H1 (cell line): ENCODE data around the gene SEPTIN5. TPM values are rescaled to one million over a fixed set of nuclear protein-coding genes. Genes with fewer than 3 reads are reported as not detected.

Experiments
- CTCF ChIA-PET: fragments of 300-600 bp; sonication (Branson Sonifier 250); formaldehyde crosslinking; loops from one replicate; lab custom pipeline; 2021; ENCODE audit not compliant: partially characterized antibody; lab: Charles Lee
- POLR2A ChIA-PET: fragments of 300-600 bp; sonication (Branson Sonifier 250); formaldehyde crosslinking; loops from one replicate; lab custom pipeline; 2021; ENCODE audit warnings: inconsistent platforms; ENCODE audit not compliant: partially characterized antibody; lab: Charles Lee
- DNase-seq, 2 experiments: peaks; one replicate each; pipeline versions ENCODE4 v3.0.0 to v3.0.0-alpha.2; 2010 to 2022; ENCODE audit warnings: low spot score in 2 of 2, low read depth in 1 of 2, mixed read lengths in 1 of 2
- FAIRE-seq: peaks from 2 replicates; lab custom pipeline; 2011; peaks lifted over from hg19 to GRCh38; lab: Jason Lieb, UNC
- H2AFZ ChIP-seq: 2 replicates; pipeline ENCODE4 v1.8.1; 2012; ENCODE audit warnings: low read length, inconsistent platforms
- H2AK5ac ChIP-seq: 2 replicates; pipeline ENCODE4 v1.6.1; 2013; ENCODE audit warnings: low read depth, low read length
- H2BK120ac ChIP-seq: replicated peaks from 2 replicates; pipeline ENCODE3; 2013; ENCODE audit warnings: low read depth, low read length, inconsistent platforms
- H2BK12ac ChIP-seq: 2 replicates; pipeline ENCODE4 v1.6.1; 2013; ENCODE audit warnings: low read depth, low read length
- H2BK15ac ChIP-seq: 2 replicates; pipeline ENCODE4 v1.6.1; 2013; ENCODE audit warnings: low read length
- H2BK20ac ChIP-seq: 2 replicates; pipeline ENCODE4 v1.6.1; 2013; ENCODE audit warnings: low read length
- H2BK5ac ChIP-seq: 2 replicates; pipeline ENCODE4 v1.6.1; 2013; ENCODE audit warnings: low read depth, low read length
- H3K14ac ChIP-seq: 2 replicates; pipeline ENCODE4 v1.6.1; 2013; ENCODE audit warnings: inconsistent platforms; ENCODE audit not compliant: insufficient read length
- H3K18ac ChIP-seq: 2 replicates; pipeline ENCODE4 v1.6.1; 2013; ENCODE audit warnings: low read length; ENCODE audit errors: extremely low read depth
- H3K23ac ChIP-seq: 2 replicates; pipeline ENCODE4 v1.6.1; 2013; ENCODE audit warnings: inconsistent platforms; ENCODE audit not compliant: insufficient read length
- H3K23me2 ChIP-seq: 2 replicates; pipeline ENCODE4 v1.6.1; 2013; ENCODE audit warnings: low read depth, low read length
- H3K27ac ChIP-seq: 2 replicates; pipeline ENCODE4 v1.6.1; 2011; ENCODE audit warnings: low read depth, low read length, inconsistent platforms
- H3K27me3 ChIP-seq, 4 experiments: replicated peaks in 1 of 4; 1 replicate in 1 of 4; 2 replicates in 3 of 4; pipeline versions ENCODE4 v1.6.1 to v1.8.1; 2011 to 2013; ENCODE audit warnings: low read length in 3 of 4, mild to moderate bottlenecking in 3 of 4, inconsistent platforms in 2 of 4, mixed read lengths in 2 of 4, moderate library complexity in 1 of 4; ENCODE audit not compliant: control insufficient read depth in 3 of 4, insufficient read depth in 3 of 4; ENCODE audit errors: extremely low read depth in 1 of 4
- H3K36me3 ChIP-seq, 4 experiments: 2 replicates each; pipeline versions ENCODE4 v1.6.1 to v1.8.1; 2011 to 2013; ENCODE audit warnings: mild to moderate bottlenecking in 4 of 4, low read length in 3 of 4, moderate library complexity in 2 of 4, control low read depth in 1 of 4, inconsistent platforms in 1 of 4; ENCODE audit not compliant: insufficient read depth in 4 of 4, control insufficient read depth in 2 of 4
- H3K4ac ChIP-seq: replicated peaks from 2 replicates; pipeline ENCODE3; 2013; ENCODE audit warnings: low read length, low read depth, mixed read lengths, inconsistent platforms; ENCODE audit not compliant: insufficient read length
- H3K4me1 ChIP-seq, 4 experiments: replicated peaks in 1 of 4; 1 replicate in 1 of 4; 2 replicates in 3 of 4; pipeline versions ENCODE4 v1.6.1 to v1.8.1; 2011 to 2013; ENCODE audit warnings: low read length in 3 of 4, inconsistent platforms in 2 of 4, mixed read lengths in 1 of 4; ENCODE audit not compliant: insufficient read depth in 4 of 4, control insufficient read depth in 3 of 4
- H3K4me2 ChIP-seq, 2 experiments: 2 replicates each; pipeline versions ENCODE4 v1.6.1 to v1.8.1; 2011 to 2013; ENCODE audit warnings: low read depth in 2 of 2, low read length in 2 of 2, control low read depth in 1 of 2, inconsistent platforms in 1 of 2, mild to moderate bottlenecking in 1 of 2; ENCODE audit not compliant: insufficient read depth in 1 of 2
- H3K4me3 ChIP-seq, 4 experiments: fragments of 200-600, 300-600 bp in 1 of 4; sonication (generic), shearing (Covaris generic), sonication (Bioruptor Twin) in 1 of 4; 2 replicates each; pipeline versions ENCODE4 v1.5.1 to v1.8.1; 2011 to 2016; ENCODE audit warnings: low read length in 4 of 4, low read depth in 3 of 4, control low read depth in 2 of 4, inconsistent platforms in 2 of 4, mild to moderate bottlenecking in 2 of 4, mixed read lengths in 1 of 4, moderate library complexity in 1 of 4; ENCODE audit not compliant: insufficient read depth in 2 of 4; ENCODE audit errors: extremely low read depth in 1 of 4
- H3K56ac ChIP-seq: replicated peaks from 2 replicates; pipeline ENCODE3; 2013; ENCODE audit warnings: low read depth, mild to moderate bottlenecking, mixed read lengths, low read length, inconsistent platforms; ENCODE audit not compliant: insufficient read length
- H3K79me1 ChIP-seq: 2 replicates; pipeline ENCODE4 v1.6.1; 2013; ENCODE audit warnings: low read depth, low read length, control low read depth
- H3K79me2 ChIP-seq, 2 experiments: 2 replicates each; pipeline versions ENCODE4 v1.6.1 to v1.8.1; 2012 to 2013; ENCODE audit warnings: low read length in 2 of 2, mild to moderate bottlenecking in 2 of 2, inconsistent platforms in 1 of 2; ENCODE audit not compliant: insufficient read depth in 2 of 2, control insufficient read depth in 1 of 2
- H3K9ac ChIP-seq, 4 experiments: replicated peaks in 1 of 4; 1 replicate in 1 of 4; 2 replicates in 3 of 4; pipeline versions ENCODE4 v1.6.1 to v1.8.1; 2011 to 2013; ENCODE audit warnings: low read depth in 3 of 4, low read length in 3 of 4, control low read depth in 2 of 4, mild to moderate bottlenecking in 2 of 4, moderate library complexity in 2 of 4, inconsistent platforms in 1 of 4; ENCODE audit errors: extremely low read depth in 1 of 4
- H3K9me3 ChIP-seq, 2 experiments: 2 replicates each; pipeline versions ENCODE4 v1.6.1 to v1.8.1; 2012 to 2013; ENCODE audit warnings: mild to moderate bottlenecking in 2 of 2, moderate library complexity in 2 of 2, control low read depth in 1 of 2, inconsistent platforms in 1 of 2, low read depth in 1 of 2, low read length in 1 of 2, mixed read lengths in 1 of 2; ENCODE audit not compliant: insufficient read depth in 2 of 2
- H4K20me1 ChIP-seq, 2 experiments: replicated peaks in 1 of 2; 2 replicates each; pipeline versions ENCODE3 to v1.8.1; 2011 to 2013; ENCODE audit warnings: inconsistent platforms in 2 of 2, low read length in 2 of 2, mild to moderate bottlenecking in 1 of 2; ENCODE audit not compliant: insufficient read depth in 2 of 2, control insufficient read depth in 1 of 2
- H4K5ac ChIP-seq: 2 replicates; pipeline ENCODE4 v1.6.1; 2013; ENCODE audit warnings: low read length, low read depth, mixed read lengths, inconsistent platforms; ENCODE audit not compliant: insufficient read length
- H4K8ac ChIP-seq: 2 replicates; pipeline ENCODE4 v1.8.0; 2013; ENCODE audit warnings: mild to moderate bottlenecking, moderate library complexity, low read length, inconsistent platforms; ENCODE audit not compliant: insufficient read depth; ENCODE audit errors: extremely low read depth
- H4K91ac ChIP-seq: replicated peaks from 2 replicates; pipeline ENCODE3; 2013; ENCODE audit warnings: low read length, mixed read lengths, inconsistent platforms; ENCODE audit not compliant: insufficient read length
- BACH1 ChIP-seq: IDR thresholded peaks from 2 replicates; pipeline ENCODE4 v1.6.1; 2012; ENCODE audit warnings: low read length, improper control_type of control experiment
- CTBP2 ChIP-seq: IDR thresholded peaks from 2 replicates; pipeline ENCODE4 v1.7.0; 2011; ENCODE audit warnings: borderline replicate concordance, mild to moderate bottlenecking, moderate library complexity, mixed read lengths, low read length; ENCODE audit not compliant: insufficient read depth, insufficient read length
- EZH2 ChIP-seq: fragments of 200-600 bp; sonication (generic); IDR thresholded peaks from 2 replicates; pipeline ENCODE4 v1.7.1; 2012; ENCODE audit warnings: low read depth, mild to moderate bottlenecking, moderate library complexity, low read length, inconsistent platforms; ENCODE audit not compliant: severe bottlenecking
- KDM5A ChIP-seq: fragments of 200-600 bp; IDR thresholded peaks from 2 replicates; pipeline ENCODE4 v1.7.1; 2012; ENCODE audit warnings: mild to moderate bottlenecking, low read length, inconsistent platforms, mixed read lengths
- RFX5 ChIP-seq: IDR thresholded peaks from 2 replicates; pipeline ENCODE4 v1.6.1; 2011; ENCODE audit warnings: low read depth, low read length, improper control_type of control experiment, borderline replicate concordance
- RXRA ChIP-seq: IDR thresholded peaks from 2 replicates; pipeline ENCODE4 v1.6.1; 2011; ENCODE audit warnings: low read depth, mild to moderate bottlenecking, low read length, moderate library complexity; ENCODE audit not compliant: insufficient read depth
- SIRT6 ChIP-seq: IDR thresholded peaks from one replicate; pipeline ENCODE4 v1.7.1; 2012; ENCODE audit warnings: low read length, inconsistent platforms
- SUZ12 ChIP-seq: fragments of 200-600 bp; sonication (generic); IDR thresholded peaks from 2 replicates; pipeline ENCODE4 v1.6.1; 2012; ENCODE audit warnings: mild to moderate bottlenecking, inconsistent platforms, low read length, moderate library complexity, mixed read lengths
- WGBS, 2 experiments: shearing (Covaris generic) in 1 of 2; methylation state at CpG; one replicate each; pipeline versions ENCODE4 v1.1.6 to v1.1.7; 2013 to 2015; ENCODE audit warnings: low lambda C conversion rate in 2 of 2, mixed read lengths in 2 of 2, inconsistent platforms in 1 of 2, low coverage in 1 of 2, missing lambda C conversion rate in 1 of 2; ENCODE audit not compliant: insufficient replicate concordance in 2 of 2, insufficient coverage in 1 of 2, insufficient read length in 1 of 2; ENCODE audit errors: extremely low coverage in 1 of 2, missing lambda C conversion rate in 1 of 2; 5-methylcytosine and 5-hydroxymethylcytosine counted together
- polyA plus RNA-seq, 7 experiments: library from polyadenylated mRNA; depleted of rRNA in 3 of 7; stranded (reverse) in 5 of 7; unstranded in 2 of 7; fragments of >200 nt in 5 of 7; fragments of 200-250 nt in 2 of 7; gene quantifications; 1 replicate in 5 of 7; 2 replicates in 1 of 7; 4 replicates in 1 of 7; pipeline versions ENCODE4 v1.2.1 to v1.2.3, GENCODE V29; 2011 to 2013; ENCODE audit warnings: missing spikeins in 2 of 7, mixed read lengths in 2 of 7
- total RNA-seq: library from RNA; stranded (reverse); fragmentation: NEBNext Ultra II Directional; extraction: Animal tissue kit (Norgen Biotek cat#: 25700); gene quantifications from 2 replicates; pipeline ENCODE4 v1.2.1, GENCODE V29; 2021
- TF ChIP-seq, protein P1 (sequence below): IDR thresholded peaks from 2 replicates; pipeline ENCODE4 v1.6.1; 2011; ENCODE audit warnings: low read depth, mild to moderate bottlenecking, low read length; ENCODE audit not compliant: insufficient read depth

SEPTIN5 gene
- total and polyA plus RNA-seq, 2 of the 8 experiments (the other 6 are each of a cell fraction or from before 2014, with no cell fraction given): 6.0 to 8.6 TPM

DNA sequence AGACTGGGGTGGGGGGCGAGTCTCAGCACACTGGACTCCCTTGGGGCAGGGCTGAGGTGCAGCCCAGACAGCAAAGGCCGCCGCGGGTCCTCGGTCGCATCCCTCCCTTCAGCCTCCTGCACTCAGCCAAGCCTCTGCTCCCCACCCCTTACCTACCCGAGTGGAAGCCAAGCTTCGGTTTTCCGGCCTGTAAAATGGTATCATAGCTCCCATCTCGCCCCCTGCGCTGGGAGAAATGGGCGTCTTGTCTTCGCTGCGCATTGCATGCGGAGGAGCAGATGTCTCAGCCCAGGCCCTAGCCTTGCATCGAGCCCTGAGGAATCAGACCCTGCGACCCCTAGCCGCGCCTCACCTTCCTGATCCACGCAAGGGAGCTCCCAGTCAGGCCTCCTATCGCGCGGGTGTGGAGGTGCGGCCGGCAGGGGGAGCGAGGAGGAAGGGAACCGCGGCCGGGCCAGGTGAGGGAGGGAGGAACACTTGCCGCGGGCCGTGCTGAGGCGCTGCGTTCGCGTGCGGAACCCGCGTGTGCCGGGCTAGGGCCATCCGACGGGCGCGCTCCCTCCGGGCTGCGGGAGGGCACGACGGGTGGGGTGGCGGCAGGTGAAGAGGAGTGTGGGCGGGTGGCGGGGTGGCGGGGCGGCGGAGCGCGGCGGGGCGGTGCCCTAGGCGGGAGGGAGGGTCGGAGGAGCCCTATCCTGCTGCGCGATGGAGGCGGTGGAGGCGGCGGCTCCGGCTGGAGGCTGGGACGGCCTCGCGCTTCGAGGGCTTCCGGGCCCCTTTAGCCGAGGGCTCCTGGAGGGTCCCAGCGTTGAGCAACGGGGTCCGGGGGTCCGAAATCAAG, 42.2 kb downstream of the SEPTIN5 start:
- Histone ChIP-seq H3K18ac (peak overlapping the region; percentile 78; the same call in 1 of the 2 replicates), H2BK5ac (no peak overlapping the region), H3K27me3 (peaks cover 76 to 92% (median 85%) of the 10 kb centered on the region in 4 experiments), H3K9ac (no peak overlapping the region), H2BK20ac (no peak overlapping the region), H4K5ac (no peak overlapping the region), H2BK15ac (0 out of 2 replicates have a peak overlapping the region, but pooled peaks have one; percentile 61), H2BK12ac (peak overlapping the region; percentile 39; the same call in 1 of the 2 replicates), H3K23me2 (no peaks in the 10 kb centered on the region; the same call in 1 of the 2 replicates), H2BK120ac (no peak overlapping the region), H3K14ac (no peak overlapping the region), H3K23ac (no peak overlapping the region), H2AFZ (no peak overlapping the region), H3K4me2 (peak overlapping the region in 1 of 2 experiments; percentile 67; a peak in 2 of 4 replicates), H3K4me3 (peak overlapping the region in 3 of 4 experiments; percentile 4 to 56 (median 10); a peak in 4 of 8 replicates), H3K36me3 (peaks cover 0 to 20% (median 0%) of the 10 kb centered on the region in 4 experiments; a peak in 1 of 8 replicates), H3K9me3 (no peaks in the 10 kb centered on the region), H4K8ac (no peak overlapping the region; the same call in none of the 2 replicates), H3K4ac (no peak overlapping the region), H3K79me1 (no peaks in the 10 kb centered on the region), H3K27ac (no peak overlapping the region), H3K4me1 (peaks cover 0 to 38% (median 13%) of the 10 kb centered on the region in 4 experiments; a peak in 5 of 7 replicates), H3K79me2 (no peaks in the 10 kb centered on the region), H4K20me1 (peaks cover 18 to 27% of the 10 kb centered on the region in 2 experiments), H3K56ac (no peak overlapping the region), H4K91ac (no peak overlapping the region), H2AK5ac (no peak overlapping the region)
- CTCF ChIA-PET: interaction anchor here (0.6 to 16.5 kb wide), 15 partner anchors 8 to 202 kb away, joined by 3 to 168 read pairs (median 4); partner anchors contain the start of gene GP1BB
- FAIRE-seq (no peak), DNase-seq (peak in 1 of 2 experiments; percentile 78)
- POLR2A ChIA-PET: interaction anchor here (0.6 to 3.8 kb wide), 4 partner anchors 9 to 61 kb away, joined by 3 to 21 read pairs (median 4); no protein-coding TSS in a partner anchor
- WGBS, 2 experiments: 7% methylated on average over 35 of the region's 76 CpGs; no CpG with 5 or more reads in 1 of the 2 experiments
- TF ChIP-seq RXRA (no peak), CTBP2 (peak; percentile 34), BACH1 (no peak), EZH2 (peak; percentile 42), SIRT6 (no peak), SUZ12 (peak; percentile 59), RFX5 (no peak), KDM5A (no peak)
- TF ChIP-seq, protein P1, sequence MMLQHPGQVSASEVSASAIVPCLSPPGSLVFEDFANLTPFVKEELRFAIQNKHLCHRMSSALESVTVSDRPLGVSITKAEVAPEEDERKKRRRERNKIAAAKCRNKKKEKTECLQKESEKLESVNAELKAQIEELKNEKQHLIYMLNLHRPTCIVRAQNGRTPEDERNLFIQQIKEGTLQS: no peak
